OCI-LY7 (cell line): ENCODE results near the gene WRNIP1. TPM values are rescaled to one million over a fixed set of nuclear protein-coding genes. Genes with fewer than 3 reads are reported as not detected.

Source experiments
- BruUV-seq: library from RNA; stranded (reverse); fragments of 400-500 nt; replicated peaks from 2 replicates; lab custom pipeline; 2021; lab: Mats Ljungman, UMichigan
- CTCF ChIA-PET: fragments of 300-600 bp; sonication (Branson Sonifier 250); formaldehyde crosslinking; loops from one replicate; lab custom pipeline; 2022; ENCODE audit warnings: antibody characterized with exemption; ENCODE audit not compliant: unreplicated experiment; lab: Charles Lee
- POLR2A ChIA-PET: fragments of 300-600 bp; sonication (Branson Sonifier 250); formaldehyde crosslinking; loops from one replicate; lab custom pipeline; 2022; ENCODE audit warnings: antibody characterized with exemption; lab: Charles Lee
- DNase-seq: peaks from one replicate; pipeline ENCODE4 v3.0.0-alpha.2; 2015; ENCODE audit warnings: low spot score
- H2AFZ ChIP-seq: fragments of 200-600 bp; sonication (generic), shearing (Covaris generic); 2 replicates; pipeline ENCODE4 v1.6.1; 2014; ENCODE audit warnings: mild to moderate bottlenecking, antibody characterized with exemption, low read length, moderate library complexity
- H3K27ac ChIP-seq: fragments of 200-600 bp; sonication (generic); 2 replicates; pipeline ENCODE4 v1.5.1; 2014; ENCODE audit warnings: mixed run types, low read depth, mild to moderate bottlenecking, moderate library complexity, low read length, inconsistent platforms; ENCODE audit not compliant: poor library complexity, severe bottlenecking
- H3K36me3 ChIP-seq: fragments of 200-600 bp; sonication (generic); 2 replicates; pipeline ENCODE4 v1.6.1; 2014; ENCODE audit warnings: mild to moderate bottlenecking, antibody characterized with exemption, low read length, moderate library complexity, mixed read lengths; ENCODE audit not compliant: insufficient read depth
- H3K4me1 ChIP-seq: fragments of 200-600 bp; sonication (generic); 2 replicates; pipeline ENCODE4 v1.5.1; 2014; ENCODE audit warnings: mild to moderate bottlenecking, low read length; ENCODE audit not compliant: insufficient read depth, poor library complexity, severe bottlenecking
- H3K4me2 ChIP-seq: fragments of 200-600 bp; sonication (generic); 2 replicates; pipeline ENCODE4 v1.6.1; 2014; ENCODE audit warnings: mild to moderate bottlenecking, low read length
- H3K4me3 ChIP-seq: fragments of 200-600 bp; sonication (generic); 2 replicates; pipeline ENCODE4 v1.5.1; 2014; ENCODE audit warnings: mild to moderate bottlenecking, low read depth, low read length; ENCODE audit not compliant: poor library complexity, severe bottlenecking
- H3K79me2 ChIP-seq: fragments of 200-600 bp; sonication (generic); 2 replicates; pipeline ENCODE4 v1.6.1; 2016; ENCODE audit warnings: low read depth, mild to moderate bottlenecking, low read length, moderate library complexity, mixed read lengths; ENCODE audit not compliant: insufficient read depth
- H3K9me2 ChIP-seq: fragments of 200-600 bp; sonication (generic); 2 replicates; pipeline ENCODE4 v1.6.1; 2016; ENCODE audit warnings: mild to moderate bottlenecking, low read length, mixed read lengths; ENCODE audit not compliant: insufficient read depth
- H3K9me3 ChIP-seq: fragments of 200-600 bp; sonication (generic); 2 replicates; pipeline ENCODE4 v1.6.1; 2014; ENCODE audit warnings: mild to moderate bottlenecking, mixed run types, low read length, mixed read lengths
- H4K20me1 ChIP-seq: fragments of 200-600 bp; sonication (generic); 2 replicates; pipeline ENCODE4 v1.6.1; 2014; ENCODE audit warnings: mild to moderate bottlenecking, antibody characterized with exemption, low read length, moderate library complexity, mixed read lengths; ENCODE audit not compliant: insufficient read depth
- CTCF ChIP-seq: fragments of 200-600 bp; sonication (generic); conservative IDR thresholded peaks from 2 replicates; pipeline ENCODE4 v1.5.1; 2014; ENCODE audit warnings: mild to moderate bottlenecking, antibody characterized with exemption, low read length, moderate library complexity, mixed read lengths
- EZH2phosphoT487 ChIP-seq: fragments of 200-600 bp; sonication (generic); IDR thresholded peaks from 2 replicates; pipeline ENCODE4 v1.6.1; 2018; ENCODE audit warnings: low read depth, borderline replicate concordance, mild to moderate bottlenecking, mixed run types, antibody characterized with exemption, low read length, moderate library complexity, mixed read lengths
- intact Hi-C: fragments of 100-400 bp; cut with micrococcal nuclease; formaldehyde crosslinking; loops from one replicate; pipeline ENCODE4 v1.10.0; 2022; ENCODE audit not compliant: unreplicated experiment
- total RNA-seq, 2 experiments: library from RNA; depleted of rRNA in 1 of 2; stranded (reverse); fragments of >200 nt in 1 of 2; shearing (Covaris generic) in 1 of 2; gene quantifications; 2 replicates each; pipeline ENCODE4 v1.2.3, GENCODE V29; 2014 to 2022

WRNIP1 gene
- total RNA-seq, 2 experiments from 2014 or later, result 43.8 to 54.2 TPM

- no peak overlapping the region for H2AFZ ChIP-seq
- no peaks in the 10 kb centered on the region for H3K36me3 ChIP-seq
- no TSS peak for BruUV-seq
- H3K4me2 ChIP-seq, result no peak overlapping the region
- no peaks in the 10 kb centered on the region for H3K9me3 ChIP-seq
- intact Hi-C loops, result no loop called here
- no peak overlapping the region for H3K4me3 ChIP-seq
- no peaks in the 10 kb centered on the region for H4K20me1 ChIP-seq
- ChIA-PET POLR2A (no interaction called here), CTCF (no interaction called here)
- no peak for DNase-seq
- H3K9me2 ChIP-seq, result no peaks in the 10 kb centered on the region
- H3K4me1 ChIP-seq, result peaks cover 4% of the 10 kb centered on the region
- H3K27ac ChIP-seq, result no peak overlapping the region
- TF ChIP-seq CTCF (no peak), EZH2phosphoT487 (no peak)
- no peaks in the 10 kb centered on the region for H3K79me2 ChIP-seq
Measured at GRCh38 chr6:2741756-2742155, 23.4 kb upstream of the WRNIP1 start.

GRCh38 chr6:2743280-2744208, 21.6 kb upstream of the WRNIP1 start:
- Histone ChIP-seq H3K4me1 (no peaks in the 10 kb centered on the region), H4K20me1 (no peaks in the 10 kb centered on the region), H3K9me3 (no peaks in the 10 kb centered on the region), H3K4me3 (no peak overlapping the region), H3K4me2 (no peak overlapping the region), H2AFZ (no peak overlapping the region), H3K36me3 (no peaks in the 10 kb centered on the region), H3K27ac (no peak overlapping the region), H3K79me2 (no peaks in the 10 kb centered on the region), H3K9me2 (no peaks in the 10 kb centered on the region)
- BruUV-seq, result no TSS peak
- DNase-seq, result no peak
- CTCF ChIA-PET, result interaction anchor here (0.6 kb wide), 1 partner anchor 215 kb away, joined by 3 read pairs; no protein-coding TSS in a partner anchor
- TF ChIP-seq EZH2phosphoT487 (no peak), CTCF (no peak)
- intact Hi-C loops, result no loop called here
- POLR2A ChIA-PET, result interaction anchor here (0.8 to 0.9 kb wide), 2 partner anchors 10 to 13 kb away, joined by 3 read pairs; no protein-coding TSS in a partner anchor
